Breast epithelium (tissue), 3 donors: ENCODE data around the gene CEND1.

Experiments
- POLR2A ChIP-seq: fragments of 450-650 bp; IDR thresholded peaks from one replicate; pipeline ENCODE4 v1.6.1; 2016; ENCODE audit warnings: antibody characterized with exemption, mild to moderate bottlenecking, moderate library complexity
- POLR2AphosphoS5 ChIP-seq, 3 donors: sonication (generic); formaldehyde crosslinking; IDR thresholded peaks; one replicate each; pipeline ENCODE4 v1.6.1; 2017; ENCODE audit warnings: antibody characterized with exemption in 3 of 3
- TF ChIP-seq, protein P1 (sequence below), 3 donors: fragments of 450-650 bp; IDR thresholded peaks; one replicate each; pipeline ENCODE4 v1.5.1; 2016 to 2017; ENCODE audit warnings: antibody characterized with exemption in 3 of 3, mild to moderate bottlenecking in 3 of 3, moderate library complexity in 3 of 3

DNA sequence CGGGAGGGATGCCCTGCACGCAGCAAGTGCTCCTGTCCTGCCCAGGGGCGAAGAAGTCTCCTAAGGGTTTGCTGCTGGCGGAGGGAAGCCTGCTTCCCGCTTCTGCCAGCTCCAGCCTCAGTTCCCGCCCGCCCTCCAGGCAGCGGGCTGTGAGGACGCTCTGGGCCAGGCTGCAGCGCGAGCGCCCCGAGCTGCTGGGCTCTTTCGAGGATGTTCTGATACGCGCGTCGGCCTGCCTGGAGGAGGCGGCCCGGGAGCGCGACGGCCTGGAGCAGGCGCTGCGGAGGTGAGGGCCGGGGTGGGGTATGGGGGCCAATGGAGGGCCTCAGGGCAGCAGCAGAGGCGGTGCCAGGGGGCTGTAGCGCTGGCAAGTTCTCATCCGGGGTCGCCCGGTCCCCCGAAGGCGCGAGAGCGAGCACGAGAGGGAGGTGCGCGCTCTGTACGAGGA, 40.0 kb upstream of the CEND1 start:
- TF ChIP-seq, protein P1, sequence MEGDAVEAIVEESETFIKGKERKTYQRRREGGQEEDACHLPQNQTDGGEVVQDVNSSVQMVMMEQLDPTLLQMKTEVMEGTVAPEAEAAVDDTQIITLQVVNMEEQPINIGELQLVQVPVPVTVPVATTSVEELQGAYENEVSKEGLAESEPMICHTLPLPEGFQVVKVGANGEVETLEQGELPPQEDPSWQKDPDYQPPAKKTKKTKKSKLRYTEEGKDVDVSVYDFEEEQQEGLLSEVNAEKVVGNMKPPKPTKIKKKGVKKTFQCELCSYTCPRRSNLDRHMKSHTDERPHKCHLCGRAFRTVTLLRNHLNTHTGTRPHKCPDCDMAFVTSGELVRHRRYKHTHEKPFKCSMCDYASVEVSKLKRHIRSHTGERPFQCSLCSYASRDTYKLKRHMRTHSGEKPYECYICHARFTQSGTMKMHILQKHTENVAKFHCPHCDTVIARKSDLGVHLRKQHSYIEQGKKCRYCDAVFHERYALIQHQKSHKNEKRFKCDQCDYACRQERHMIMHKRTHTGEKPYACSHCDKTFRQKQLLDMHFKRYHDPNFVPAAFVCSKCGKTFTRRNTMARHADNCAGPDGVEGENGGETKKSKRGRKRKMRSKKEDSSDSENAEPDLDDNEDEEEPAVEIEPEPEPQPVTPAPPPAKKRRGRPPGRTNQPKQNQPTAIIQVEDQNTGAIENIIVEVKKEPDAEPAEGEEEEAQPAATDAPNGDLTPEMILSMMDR (IDR thresholded peaks at IDR 0.05) = no peak
- TF ChIP-seq POLR2AphosphoS5 (IDR thresholded peaks at IDR 0.05) (no peak), POLR2A (no peak)
